Suprapubic skin (tissue), 4 donors: ENCODE results near the gene COL5A2.

Experiments used
- EP300 ChIP-seq: sonication (generic); formaldehyde crosslinking; IDR thresholded peaks from one replicate; pipeline ENCODE4 v1.6.1; 2017; ENCODE audit warnings: antibody characterized with exemption
- POLR2A ChIP-seq, 2 donors: fragments of 450-650 bp; IDR thresholded peaks; one replicate each; pipeline ENCODE4 v1.6.1; 2017; ENCODE audit warnings: antibody characterized with exemption in 2 of 2, mild to moderate bottlenecking in 2 of 2, moderate library complexity in 2 of 2
- POLR2AphosphoS5 ChIP-seq, 3 donors: sonication (generic); formaldehyde crosslinking; IDR thresholded peaks; one replicate each; pipeline ENCODE4 v1.6.1; 2017; ENCODE audit warnings: antibody characterized with exemption in 3 of 3
- TF ChIP-seq, protein P1 (sequence below), 2 donors: fragments of 200-600 bp in 1 of 2; fragments of 450-650 bp in 1 of 2; sonication (generic) in 1 of 2; IDR thresholded peaks; one replicate each; pipeline ENCODE4 v1.5.1; 2016 to 2019; ENCODE audit warnings: antibody characterized with exemption in 2 of 2, mild to moderate bottlenecking in 1 of 2, moderate library complexity in 1 of 2

DNA sequence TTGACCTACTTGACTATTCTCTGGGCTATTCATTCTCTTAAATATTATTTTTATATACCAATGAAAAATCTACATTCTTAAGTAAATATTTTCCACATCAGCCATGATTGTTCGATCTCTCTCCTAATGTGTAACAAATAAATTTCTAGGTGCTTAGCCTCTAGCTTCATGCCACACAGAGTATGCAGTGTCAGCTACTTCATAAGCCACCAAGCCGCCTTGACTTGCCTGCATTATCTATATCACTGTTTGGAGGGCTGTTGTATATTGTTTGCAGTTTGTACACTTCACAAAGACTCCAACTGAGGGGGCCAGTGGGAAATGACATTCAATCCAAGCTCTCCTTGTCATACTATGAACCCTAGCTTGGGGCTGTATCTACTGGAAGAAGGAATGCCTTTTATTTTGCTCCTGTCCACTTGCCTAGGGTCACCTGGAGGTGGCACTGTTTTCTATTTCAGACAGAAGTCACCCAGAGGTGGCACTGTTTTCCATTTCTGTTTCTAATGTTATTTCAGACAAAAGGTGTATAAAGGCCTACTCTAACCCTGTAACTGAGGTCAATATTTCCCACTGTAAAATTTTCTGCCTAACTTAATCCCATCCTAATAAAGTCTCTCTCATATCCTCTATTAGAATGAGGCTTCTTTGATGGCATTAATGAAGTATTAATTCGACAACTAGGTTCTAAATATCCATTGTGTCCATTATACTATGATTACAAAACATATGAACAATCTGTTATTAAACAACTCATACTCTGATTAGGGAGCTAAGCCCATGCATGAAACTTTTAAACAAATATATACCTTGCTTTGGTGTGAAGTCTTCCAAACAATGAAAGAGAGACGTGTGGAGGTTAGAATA lies 36.4 kb downstream of the COL5A2 start:
- TF ChIP-seq, protein P1, sequence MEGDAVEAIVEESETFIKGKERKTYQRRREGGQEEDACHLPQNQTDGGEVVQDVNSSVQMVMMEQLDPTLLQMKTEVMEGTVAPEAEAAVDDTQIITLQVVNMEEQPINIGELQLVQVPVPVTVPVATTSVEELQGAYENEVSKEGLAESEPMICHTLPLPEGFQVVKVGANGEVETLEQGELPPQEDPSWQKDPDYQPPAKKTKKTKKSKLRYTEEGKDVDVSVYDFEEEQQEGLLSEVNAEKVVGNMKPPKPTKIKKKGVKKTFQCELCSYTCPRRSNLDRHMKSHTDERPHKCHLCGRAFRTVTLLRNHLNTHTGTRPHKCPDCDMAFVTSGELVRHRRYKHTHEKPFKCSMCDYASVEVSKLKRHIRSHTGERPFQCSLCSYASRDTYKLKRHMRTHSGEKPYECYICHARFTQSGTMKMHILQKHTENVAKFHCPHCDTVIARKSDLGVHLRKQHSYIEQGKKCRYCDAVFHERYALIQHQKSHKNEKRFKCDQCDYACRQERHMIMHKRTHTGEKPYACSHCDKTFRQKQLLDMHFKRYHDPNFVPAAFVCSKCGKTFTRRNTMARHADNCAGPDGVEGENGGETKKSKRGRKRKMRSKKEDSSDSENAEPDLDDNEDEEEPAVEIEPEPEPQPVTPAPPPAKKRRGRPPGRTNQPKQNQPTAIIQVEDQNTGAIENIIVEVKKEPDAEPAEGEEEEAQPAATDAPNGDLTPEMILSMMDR (IDR thresholded peaks at IDR 0.05), result peak in 1 of 2 donors; percentile 44
- TF ChIP-seq POLR2A (IDR thresholded peaks at IDR 0.05) (no peak), EP300 (no peak), POLR2AphosphoS5 (IDR thresholded peaks at IDR 0.05) (no peak)
